ENCODE results near the gene DAGLA. TPM values are rescaled to one million over a fixed set of nuclear protein-coding genes. Genes with fewer than 3 reads are reported as not detected.

DAGLA gene
- total RNA-seq, 6 experiments from 2014 or later: 2.4 to 4.2 (median 3.3) TPM

GRCh38 chr11:61775106-61775505 is 94.9 kb downstream of the DAGLA start:
- H3K4me3 Mint-ChIP-seq: no peak overlapping the region
- no peak overlapping the region for H3K27ac Mint-ChIP-seq
- DNase-seq: no peak
- H3K27me3 Mint-ChIP-seq (ENCODE audit: insufficient read depth): peaks cover 19% of the 10 kb centered on the region
- TF ChIP-seq CTCF (IDR thresholded peaks at IDR 0.05): no peak
- H3K4me1 Mint-ChIP-seq (ENCODE audit: low read depth): no peaks in the 10 kb centered on the region
- no peaks in the 10 kb centered on the region for H3K9me3 Mint-ChIP-seq
- no peaks in the 10 kb centered on the region for H3K36me3 Mint-ChIP-seq (ENCODE audit: low read depth)

GRCh38 chr11:61775606-61776554 is 95.7 kb downstream of the DAGLA start:
- Mint-ChIP-seq H3K9me3 (no peaks in the 10 kb centered on the region), H3K4me3 (no peak overlapping the region), H3K27ac (no peak overlapping the region), H3K4me1 (ENCODE audit: low read depth) (no peaks in the 10 kb centered on the region), H3K27me3 (ENCODE audit: insufficient read depth) (peaks cover 19% of the 10 kb centered on the region), H3K36me3 (ENCODE audit: low read depth) (no peaks in the 10 kb centered on the region)
- no peak for DNase-seq
- no peak for TF ChIP-seq CTCF (IDR thresholded peaks at IDR 0.05)

GRCh38 chr11:61776561-61777075 is 96.4 kb downstream of the DAGLA start:
- no peak overlapping the region for H3K27ac Mint-ChIP-seq
- H3K4me1 Mint-ChIP-seq (ENCODE audit: low read depth): no peaks in the 10 kb centered on the region
- H3K27me3 Mint-ChIP-seq (ENCODE audit: insufficient read depth): peaks cover 19% of the 10 kb centered on the region
- H3K4me3 Mint-ChIP-seq: no peak overlapping the region
- no peaks in the 10 kb centered on the region for H3K9me3 Mint-ChIP-seq
- H3K36me3 Mint-ChIP-seq (ENCODE audit: low read depth): no peaks in the 10 kb centered on the region
- TF ChIP-seq CTCF (IDR thresholded peaks at IDR 0.05): peak; percentile 94
- peak; percentile 54 for DNase-seq

- DNase-seq: no peak
- Mint-ChIP-seq H3K27me3 (ENCODE audit: insufficient read depth) (peaks cover 19% of the 10 kb centered on the region), H3K4me1 (ENCODE audit: low read depth) (no peaks in the 10 kb centered on the region), H3K27ac (no peak overlapping the region), H3K36me3 (ENCODE audit: low read depth) (no peaks in the 10 kb centered on the region), H3K9me3 (no peaks in the 10 kb centered on the region), H3K4me3 (no peak overlapping the region)
- no peak for TF ChIP-seq CTCF (IDR thresholded peaks at IDR 0.05)
Measured at GRCh38 chr11:61777234-61778090, 97.3 kb downstream of the DAGLA start.

GRCh38 chr11:61778357-61778886 is 98.2 kb downstream of the DAGLA start:
- H3K4me1 Mint-ChIP-seq (ENCODE audit: low read depth): no peaks in the 10 kb centered on the region
- H3K4me3 Mint-ChIP-seq: no peak overlapping the region
- H3K36me3 Mint-ChIP-seq (ENCODE audit: low read depth): no peaks in the 10 kb centered on the region
- H3K9me3 Mint-ChIP-seq: no peaks in the 10 kb centered on the region
- no peak overlapping the region for H3K27ac Mint-ChIP-seq
- peaks cover 16% of the 10 kb centered on the region for H3K27me3 Mint-ChIP-seq (ENCODE audit: insufficient read depth)
- DNase-seq: no peak
- no peak for TF ChIP-seq CTCF (IDR thresholded peaks at IDR 0.05)
